GM12864 (cell line): ENCODE measurements around the gene TMEM184B.

Source experiments
- DNase-seq: peaks from one replicate; pipeline ENCODE4 v3.0.0-alpha.2; 2011; ENCODE audit warnings: low read depth
- H3K4me3 ChIP-seq: 2 replicates; pipeline ENCODE4 v1.5.1; 2011; ENCODE audit warnings: mild to moderate bottlenecking, low read depth, low read length, control low read depth
- CTCF ChIP-seq: IDR thresholded peaks from 2 replicates; pipeline ENCODE4 v1.5.1; 2011; ENCODE audit warnings: low read depth, mild to moderate bottlenecking, moderate library complexity, low read length, control low read depth, inconsistent platforms; ENCODE audit errors: missing control alignments

TMEM184B gene

GRCh38 chr22:38316364-38317121 is 43.7 kb upstream of the TMEM184B start:
- no peak for TF ChIP-seq CTCF
- no peak for DNase-seq
- peak overlapping the region; percentile 74 for H3K4me3 ChIP-seq

- H3K4me3 ChIP-seq = peak overlapping the region; percentile 74
- TF ChIP-seq CTCF = no peak
- no peak for DNase-seq
Measured at GRCh38 chr22:38315823-38316363, 43.1 kb upstream of the TMEM184B start.

- H3K4me3 ChIP-seq = peak overlapping the region; percentile 74
- no peak for TF ChIP-seq CTCF
- no peak for DNase-seq
Measured at GRCh38 chr22:38314933-38315822, 42.4 kb upstream of the TMEM184B start.

GRCh38 chr22:38314051-38314932 is 41.5 kb upstream of the TMEM184B start:
- peak overlapping the region; percentile 74 for H3K4me3 ChIP-seq
- DNase-seq = no peak
- no peak for TF ChIP-seq CTCF

- peak overlapping the region; percentile 74 for H3K4me3 ChIP-seq
- no peak for DNase-seq
- TF ChIP-seq CTCF = no peak
Measured at GRCh38 chr22:38313384-38313955, 40.7 kb upstream of the TMEM184B start.

GRCh38 chr22:38312261-38312800 is 39.5 kb upstream of the TMEM184B start:
- H3K4me3 ChIP-seq = no peak overlapping the region
- DNase-seq = no peak
- TF ChIP-seq CTCF = no peak
